GM12891 (cell line): Measurements from ENCODE around the gene PLA2G4F.

ENCODE experiments used
- DNase-seq: peaks from one replicate; pipeline ENCODE4 v3.0.0; 2011; ENCODE audit warnings: low spot score; ENCODE audit not compliant: insufficient read length
- FAIRE-seq: peaks from 2 replicates; lab custom pipeline; 2011; peaks lifted over from hg19 to GRCh38; lab: Jason Lieb, UNC
- PAX5 ChIP-seq: IDR thresholded peaks from 2 replicates; pipeline ENCODE4 v1.6.1; 2011; ENCODE audit warnings: low read length, moderate library complexity, mild to moderate bottlenecking; ENCODE audit not compliant: insufficient read depth, severe bottlenecking
- POLR2A ChIP-seq: IDR thresholded peaks from 2 replicates; pipeline ENCODE4 v1.6.1; 2011; ENCODE audit warnings: low read depth, low read length, control low read depth
- POLR2AphosphoS5 ChIP-seq: IDR thresholded peaks from 2 replicates; pipeline ENCODE4 v1.6.1; 2011; ENCODE audit warnings: low read depth, low read length, control low read depth
- POU2F2 ChIP-seq: IDR thresholded peaks from 2 replicates; pipeline ENCODE4 v1.6.1; 2011; ENCODE audit warnings: low read depth, mild to moderate bottlenecking, control low read depth, low read length, moderate library complexity
- SPI1 ChIP-seq: IDR thresholded peaks from 2 replicates; pipeline ENCODE4 v1.6.1; 2011; ENCODE audit warnings: low read depth, low read length, control low read depth
- TAF1 ChIP-seq: IDR thresholded peaks from 2 replicates; pipeline ENCODE4 v1.6.1; 2011; ENCODE audit warnings: low read depth, low read length, control low read depth

Gene PLA2G4F

GRCh38 chr15:42148808-42149492 lies 7.5 kb downstream of the PLA2G4F start:
- no peak for DNase-seq
- FAIRE-seq = no peak
- TF ChIP-seq POLR2A (no peak), SPI1 (no peak), PAX5 (no peak), POU2F2 (no peak), TAF1 (no peak), POLR2AphosphoS5 (no peak)

GRCh38 chr15:42147431-42147735 lies 9.1 kb downstream of the PLA2G4F start:
- FAIRE-seq = no peak
- TF ChIP-seq PAX5 = no peak
- TF ChIP-seq POLR2AphosphoS5 = no peak
- no peak for TF ChIP-seq SPI1
- no peak for TF ChIP-seq TAF1
- TF ChIP-seq POLR2A = no peak
- TF ChIP-seq POU2F2 = no peak
- DNase-seq = no peak

- no peak for FAIRE-seq
- TF ChIP-seq TAF1 = no peak
- TF ChIP-seq POLR2AphosphoS5 = no peak
- no peak for TF ChIP-seq PAX5
- TF ChIP-seq POU2F2 = no peak
- no peak for TF ChIP-seq POLR2A
- no peak for TF ChIP-seq SPI1
- DNase-seq = no peak
These were observed 9.6 kb downstream of the PLA2G4F start for GRCh38 chr15:42146551-42147430.

GRCh38 chr15:42145546-42146455 lies 10.6 kb downstream of the PLA2G4F start:
- DNase-seq (no peak), FAIRE-seq (no peak)
- no peak for TF ChIP-seq PAX5

- TF ChIP-seq POLR2AphosphoS5 (no peak), TAF1 (no peak), POLR2A (no peak), POU2F2 (no peak), SPI1 (no peak), PAX5 (no peak)
- no peak for FAIRE-seq
- DNase-seq = no peak
These were observed 11.5 kb downstream of the PLA2G4F start for GRCh38 chr15:42144841-42145375.

- FAIRE-seq (no peak), DNase-seq (no peak)
- TF ChIP-seq POLR2AphosphoS5 (no peak), TAF1 (no peak), SPI1 (no peak), PAX5 (no peak), POU2F2 (no peak), POLR2A (no peak)
These were observed 12.4 kb downstream of the PLA2G4F start for GRCh38 chr15:42143866-42144625.

GRCh38 chr15:42143356-42143755 lies 13.1 kb downstream of the PLA2G4F start:
- TF ChIP-seq PAX5 (no peak), POU2F2 (no peak), SPI1 (no peak), TAF1 (no peak), POLR2A (no peak), POLR2AphosphoS5 (no peak)

GRCh38 chr15:42141795-42142667 lies 14.4 kb downstream of the PLA2G4F start:
- FAIRE-seq (no peak), DNase-seq (no peak)
- TF ChIP-seq POLR2AphosphoS5 = no peak
- TF ChIP-seq POU2F2 = no peak
- TF ChIP-seq PAX5 = no peak
- TF ChIP-seq SPI1 = no peak
- TF ChIP-seq POLR2A = no peak
- TF ChIP-seq TAF1 = no peak

More at GRCh38 chr15:42143356-42143755, 13.1 kb downstream of the PLA2G4F start:
- no peak for DNase-seq
- FAIRE-seq = no peak
